Mesenchymal stem cell (in vitro differentiated cells and primary cell): ENCODE measurements around the gene MYLK2.
"Not testable (repeated sequence)": the region's sequence is repeated elsewhere in the genome, so short reads cannot be mapped to it uniquely, and the experiment has no call there.

Experiments
- DNase-seq: peaks from one replicate; pipeline ENCODE4 v3.0.0-alpha.2; 2013
- H2AFZ ChIP-seq: one replicate; pipeline ENCODE4 v1.6.1; 2013; ENCODE audit warnings: low read depth, mild to moderate bottlenecking, control low read depth, inconsistent platforms, low read length, moderate library complexity
- H2AK5ac ChIP-seq: 2 replicates; pipeline ENCODE4 v1.6.1; 2013; ENCODE audit warnings: low read length, moderate library complexity, mild to moderate bottlenecking, inconsistent platforms; ENCODE audit not compliant: severe bottlenecking
- H2BK120ac ChIP-seq: one replicate; pipeline ENCODE4 v1.6.1; 2013; ENCODE audit warnings: low read depth, mild to moderate bottlenecking, inconsistent platforms, low read length, moderate library complexity
- H2BK12ac ChIP-seq, 2 experiments: one replicate each; pipeline ENCODE4 v1.6.1; 2013; ENCODE audit warnings: inconsistent platforms in 2 of 2, low read length in 2 of 2, mild to moderate bottlenecking in 2 of 2, moderate library complexity in 2 of 2, control low read depth in 1 of 2
- H2BK15ac ChIP-seq: one replicate; pipeline ENCODE4 v1.6.1; 2013; ENCODE audit warnings: mild to moderate bottlenecking, low read depth, inconsistent platforms; ENCODE audit not compliant: poor library complexity, severe bottlenecking
- H2BK5ac ChIP-seq: 2 replicates; pipeline ENCODE4 v1.6.1; 2013; ENCODE audit warnings: low read depth, mild to moderate bottlenecking, low read length, control low read depth, inconsistent platforms; ENCODE audit not compliant: poor library complexity, severe bottlenecking
- H3K14ac ChIP-seq, 2 experiments: one replicate each; pipeline ENCODE4 v1.6.1; 2013; ENCODE audit warnings: inconsistent platforms in 2 of 2, low read length in 2 of 2, control low read depth in 1 of 2, mild to moderate bottlenecking in 1 of 2, moderate library complexity in 1 of 2
- H3K18ac ChIP-seq, 2 experiments: one replicate each; pipeline ENCODE4 v1.6.1; 2013; ENCODE audit warnings: inconsistent platforms in 2 of 2, low read length in 2 of 2, control low read depth in 1 of 2, low read depth in 1 of 2, mild to moderate bottlenecking in 1 of 2
- H3K23ac ChIP-seq, 2 experiments: one replicate each; pipeline ENCODE4 v1.6.1; 2013; ENCODE audit warnings: inconsistent platforms in 2 of 2, low read length in 2 of 2, mild to moderate bottlenecking in 2 of 2, moderate library complexity in 2 of 2, control low read depth in 1 of 2
- H3K27ac ChIP-seq: 2 replicates; pipeline ENCODE4 v1.5.1; 2013; ENCODE audit warnings: mild to moderate bottlenecking, moderate library complexity, low read length, control low read depth, inconsistent platforms; ENCODE audit not compliant: poor library complexity, severe bottlenecking
- H3K27me3 ChIP-seq, 2 experiments: 2 replicates each; pipeline versions ENCODE4 v1.6.1 to v1.7.0; 2013; ENCODE audit warnings: low read length in 2 of 2, mild to moderate bottlenecking in 2 of 2, moderate library complexity in 2 of 2, control low read depth in 1 of 2, inconsistent platforms in 1 of 2; ENCODE audit not compliant: control insufficient read depth in 1 of 2, insufficient read depth in 1 of 2
- H3K36me3 ChIP-seq, 2 experiments: 2 replicates each; pipeline versions ENCODE4 v1.6.1 to v1.7.0; 2013; ENCODE audit warnings: low read length in 2 of 2, control low read depth in 1 of 2, inconsistent platforms in 1 of 2, low read depth in 1 of 2, mild to moderate bottlenecking in 1 of 2; ENCODE audit not compliant: insufficient read depth in 2 of 2, control insufficient read depth in 1 of 2
- H3K4ac ChIP-seq, 2 experiments: one replicate each; pipeline ENCODE4 v1.6.1; 2013; ENCODE audit warnings: inconsistent platforms in 2 of 2, low read length in 2 of 2, mild to moderate bottlenecking in 2 of 2, moderate library complexity in 2 of 2, control low read depth in 1 of 2, low read depth in 1 of 2
- H3K4me1 ChIP-seq: 2 replicates; pipeline ENCODE4 v1.6.1; 2013; ENCODE audit warnings: low read depth, low read length, control low read depth; ENCODE audit not compliant: control insufficient read depth, insufficient read depth
- H3K4me2 ChIP-seq: 2 replicates; pipeline ENCODE4 v1.6.1; 2013; ENCODE audit warnings: low read length, mild to moderate bottlenecking, inconsistent platforms; ENCODE audit not compliant: poor library complexity, severe bottlenecking
- H3K4me3 ChIP-seq, 2 experiments: 2 replicates each; pipeline versions ENCODE4 v1.5.1 to v1.7.0; 2013; ENCODE audit warnings: low read length in 2 of 2, mild to moderate bottlenecking in 2 of 2, control low read depth in 1 of 2, low read depth in 1 of 2; ENCODE audit not compliant: insufficient read depth in 1 of 2
- H3K79me1 ChIP-seq: replicated peaks from 2 replicates; pipeline ENCODE4 v1.6.1; 2013; ENCODE audit warnings: mild to moderate bottlenecking, control low read depth, low read length, inconsistent platforms; ENCODE audit not compliant: poor library complexity, severe bottlenecking
- H3K9ac ChIP-seq: 2 replicates; pipeline ENCODE4 v1.7.0; 2013; ENCODE audit warnings: mild to moderate bottlenecking, low read length, moderate library complexity
- H3K9me3 ChIP-seq: 2 replicates; pipeline ENCODE4 v1.7.0; 2013; ENCODE audit warnings: mild to moderate bottlenecking, low read length; ENCODE audit not compliant: control insufficient read depth
- H4K8ac ChIP-seq: one replicate; pipeline ENCODE4 v1.6.1; 2013; ENCODE audit warnings: inconsistent platforms, mild to moderate bottlenecking, low read length, moderate library complexity
- H4K91ac ChIP-seq: one replicate; pipeline ENCODE4 v1.6.1; 2013; ENCODE audit warnings: mild to moderate bottlenecking, low read length, inconsistent platforms
- WGBS: methylation state at CpG from one replicate; pipeline ENCODE4 v1.1.7; 2013; ENCODE audit warnings: mixed read lengths; 5-methylcytosine and 5-hydroxymethylcytosine counted together

The MYLK2 gene

DNA sequence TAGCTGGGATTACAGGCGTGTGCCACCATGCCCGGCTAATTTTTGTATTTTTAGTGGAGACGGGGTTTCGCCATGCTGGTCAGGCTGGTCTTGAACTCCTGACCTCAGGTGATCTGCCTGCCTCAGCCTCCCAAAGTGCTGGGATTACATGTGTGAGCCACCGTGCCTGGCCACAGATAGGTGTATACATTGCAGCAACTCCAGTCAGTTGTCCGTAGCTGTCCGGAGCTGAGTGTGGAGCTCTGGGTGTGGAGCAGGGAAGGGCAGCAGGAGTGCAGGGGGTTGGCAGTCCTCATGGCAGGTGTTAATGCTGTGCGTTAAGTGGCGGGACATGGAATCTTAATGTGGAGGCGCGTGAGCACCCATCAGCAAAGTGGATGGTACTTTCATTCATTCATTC lies 8.9 kb downstream of the MYLK2 start:
- 97% methylated on average over 11 of the region's 11 CpGs for WGBS
- H3K36me3 ChIP-seq, H3K18ac ChIP-seq, H2BK12ac ChIP-seq, H3K79me1 ChIP-seq, H3K9ac ChIP-seq, H3K4ac ChIP-seq, H2BK15ac ChIP-seq, H3K9me3 ChIP-seq, H3K14ac ChIP-seq, H2AK5ac ChIP-seq, DNase-seq, H4K8ac ChIP-seq, H4K91ac ChIP-seq, H2AFZ ChIP-seq, H2BK120ac ChIP-seq, H3K27ac ChIP-seq, H3K4me2 ChIP-seq, H3K4me3 ChIP-seq, H3K23ac ChIP-seq, H2BK5ac ChIP-seq: not testable (repeated sequence)
- Histone ChIP-seq H3K4me1 (peaks cover 28% of the 10 kb centered on the region), H3K27me3 (peaks cover 22 to 91% of the 10 kb centered on the region in 2 experiments)

- peaks cover 26% of the 10 kb centered on the region for H3K4me1 ChIP-seq
- no peak overlapping the region for H3K27ac ChIP-seq
- peak overlapping the region; percentile 8 for H2AK5ac ChIP-seq
- no peak overlapping the region for H3K23ac ChIP-seq
- no peak for DNase-seq
- H2BK120ac ChIP-seq, result no peak overlapping the region
- H3K4me2 ChIP-seq, result no peak overlapping the region
- H3K4ac ChIP-seq, result no peak overlapping the region
- no peaks in the 10 kb centered on the region for H3K9me3 ChIP-seq
- H3K79me1 ChIP-seq, result no peaks in the 10 kb centered on the region
- H3K4me3 ChIP-seq, result no peak overlapping the region
- no peak overlapping the region for H2BK15ac ChIP-seq
- no peak overlapping the region for H3K14ac ChIP-seq
- peaks cover 18 to 91% of the 10 kb centered on the region in 2 experiments for H3K27me3 ChIP-seq
- no peak overlapping the region for H2AFZ ChIP-seq
- H3K18ac ChIP-seq, result no peak overlapping the region
- H4K8ac ChIP-seq, result no peak overlapping the region
- H3K9ac ChIP-seq, result no peak overlapping the region
- no peak overlapping the region for H2BK5ac ChIP-seq
- H3K36me3 ChIP-seq, result no peaks in the 10 kb centered on the region
- H2BK12ac ChIP-seq, result no peak overlapping the region
- 79% methylated on average over 6 of the region's 6 CpGs for WGBS
- H4K91ac ChIP-seq, result no peak overlapping the region
Measured at GRCh38 chr20:31829731-31830130, 10.6 kb downstream of the MYLK2 start.

DNA sequence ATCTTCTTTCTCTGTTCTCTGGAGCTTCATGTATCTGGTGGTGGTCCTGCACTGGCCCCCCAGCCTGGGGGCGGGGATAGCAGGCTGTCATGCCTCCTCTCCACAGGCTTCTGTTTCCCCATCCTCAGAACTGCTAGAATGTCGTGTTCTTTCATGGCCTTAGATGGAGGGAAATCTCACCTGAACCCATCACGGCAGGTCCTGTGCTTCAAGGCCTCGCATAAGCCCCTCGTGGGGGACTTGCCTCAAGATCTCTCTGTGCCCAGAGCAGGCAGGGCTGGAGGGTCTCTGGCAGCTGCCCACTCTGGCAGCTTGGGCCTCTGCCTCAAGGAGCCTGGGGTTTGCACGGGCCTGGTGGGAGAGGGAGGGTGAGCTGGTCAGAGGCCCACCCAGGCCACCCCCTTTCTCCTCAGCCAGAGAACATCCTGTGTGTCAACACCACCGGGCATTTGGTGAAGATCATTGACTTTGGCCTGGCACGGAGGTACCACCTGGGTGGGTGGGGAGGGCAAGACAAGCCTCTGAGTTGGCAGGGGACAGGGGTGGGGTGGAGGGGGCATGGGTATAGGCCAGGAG lies 11.3 kb downstream of the MYLK2 start:
- Histone ChIP-seq H3K27ac (no peak overlapping the region), H2BK12ac (no peak overlapping the region), H3K4me3 (no peak overlapping the region), H3K14ac (no peak overlapping the region), H4K91ac (no peak overlapping the region), H3K23ac (no peak overlapping the region), H3K4ac (no peak overlapping the region), H2AFZ (no peak overlapping the region), H3K27me3 (peaks cover 17 to 91% of the 10 kb centered on the region in 2 experiments), H3K79me1 (no peaks in the 10 kb centered on the region), H3K9ac (no peak overlapping the region), H3K18ac (no peak overlapping the region), H2BK5ac (no peak overlapping the region), H3K4me2 (no peak overlapping the region), H3K4me1 (peaks cover 29% of the 10 kb centered on the region), H3K36me3 (no peaks in the 10 kb centered on the region), H2AK5ac (peak overlapping the region; percentile 20), H4K8ac (no peak overlapping the region), H2BK120ac (no peak overlapping the region), H2BK15ac (no peak overlapping the region), H3K9me3 (no peaks in the 10 kb centered on the region)
- WGBS, result 96% methylated on average over 7 of the region's 8 CpGs
- DNase-seq, result no peak

DNA sequence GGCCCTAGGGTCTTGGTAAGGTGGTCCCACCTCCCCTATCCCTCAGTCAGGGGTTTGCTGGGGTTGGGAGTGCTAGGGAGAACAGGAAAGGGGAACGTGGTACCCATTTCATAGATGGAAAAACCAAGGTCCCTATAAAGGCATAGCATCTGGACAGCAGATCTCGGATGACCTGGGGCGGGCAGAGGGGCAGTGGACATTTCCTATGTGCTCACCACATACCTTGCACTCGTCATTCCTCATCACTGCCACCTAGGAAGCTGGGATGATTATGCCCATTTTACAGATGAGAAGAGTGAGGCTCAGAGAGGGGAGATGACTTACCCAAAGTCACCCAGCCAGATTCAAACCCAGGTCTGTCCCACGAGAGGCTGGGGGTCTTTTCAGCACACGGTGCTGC lies 12.1 kb downstream of the MYLK2 start:
- no peak overlapping the region for H4K8ac ChIP-seq
- no peak overlapping the region for H3K27ac ChIP-seq
- no peak overlapping the region for H2BK12ac ChIP-seq
- H2AK5ac ChIP-seq, result no peak overlapping the region
- no peaks in the 10 kb centered on the region for H3K9me3 ChIP-seq
- H3K36me3 ChIP-seq, result no peaks in the 10 kb centered on the region
- H3K4me3 ChIP-seq, result no peak overlapping the region
- H3K4me1 ChIP-seq, result peaks cover 36% of the 10 kb centered on the region
- no peak for DNase-seq
- peaks cover 9 to 85% of the 10 kb centered on the region in 2 experiments for H3K27me3 ChIP-seq
- no peak overlapping the region for H2BK5ac ChIP-seq
- H3K18ac ChIP-seq, result no peak overlapping the region
- H2BK15ac ChIP-seq, result no peak overlapping the region
- no peaks in the 10 kb centered on the region for H3K79me1 ChIP-seq
- no peak overlapping the region for H3K4me2 ChIP-seq
- no peak overlapping the region for H3K9ac ChIP-seq
- H4K91ac ChIP-seq, result no peak overlapping the region
- H3K14ac ChIP-seq, result no peak overlapping the region
- no peak overlapping the region for H3K23ac ChIP-seq
- H2BK120ac ChIP-seq, result no peak overlapping the region
- no peak overlapping the region for H2AFZ ChIP-seq
- 95% methylated on average over 6 of the region's 6 CpGs for WGBS
- H3K4ac ChIP-seq, result no peak overlapping the region
